GM15510 (cell line): ENCODE data around the gene CAV3.

Experiments used
- POLR2A ChIP-seq: IDR thresholded peaks from 3 replicates; pipeline ENCODE4 v1.6.1; 2011; ENCODE audit warnings: borderline replicate concordance; ENCODE audit not compliant: insufficient read length; ENCODE audit errors: extremely low read depth

CAV3 gene

DNA sequence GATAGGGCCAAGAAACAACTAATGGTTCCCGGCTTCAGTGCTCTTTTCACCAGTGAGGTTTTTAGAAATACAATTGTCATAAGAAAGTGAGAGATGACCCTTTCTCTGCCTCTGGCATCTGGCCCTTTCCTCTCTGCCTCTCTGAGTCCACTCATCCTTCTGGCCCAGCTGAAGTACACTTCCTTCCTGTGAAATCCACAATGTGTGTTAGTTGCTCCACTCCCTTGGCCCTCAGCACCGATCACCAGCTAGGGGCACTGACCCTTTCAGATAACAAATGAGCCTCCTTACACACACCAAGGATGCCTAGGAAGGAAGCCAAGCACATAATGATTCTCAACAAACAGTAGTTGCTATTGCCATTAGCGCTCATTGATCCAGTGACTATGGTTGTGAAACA is 2.9 kb upstream of the CAV3 start:
- no peak for TF ChIP-seq POLR2A

DNA sequence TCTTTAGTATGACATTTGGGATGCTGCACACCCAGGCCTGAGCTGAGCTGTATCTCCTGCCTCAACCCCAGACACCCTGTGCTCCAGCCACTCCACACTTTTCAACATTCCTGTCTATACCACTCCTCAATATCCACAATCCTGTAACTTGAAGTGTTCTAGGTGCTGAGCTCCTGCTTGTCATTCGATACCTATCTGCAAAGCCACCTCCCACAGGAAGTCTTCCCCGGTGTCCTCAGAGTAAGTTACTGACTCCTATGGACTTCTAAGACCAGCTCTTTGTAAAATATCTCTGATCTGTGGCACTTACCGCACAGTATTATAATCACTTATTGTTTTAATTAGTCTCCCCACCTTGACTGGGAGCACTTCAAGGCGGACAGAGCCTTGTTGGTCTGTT is 1.2 kb upstream of the CAV3 start:
- TF ChIP-seq POLR2A: no peak

GRCh38 chr3:8734137-8734878 is 706 bp downstream of the CAV3 start:
- TF ChIP-seq POLR2A: no peak

DNA sequence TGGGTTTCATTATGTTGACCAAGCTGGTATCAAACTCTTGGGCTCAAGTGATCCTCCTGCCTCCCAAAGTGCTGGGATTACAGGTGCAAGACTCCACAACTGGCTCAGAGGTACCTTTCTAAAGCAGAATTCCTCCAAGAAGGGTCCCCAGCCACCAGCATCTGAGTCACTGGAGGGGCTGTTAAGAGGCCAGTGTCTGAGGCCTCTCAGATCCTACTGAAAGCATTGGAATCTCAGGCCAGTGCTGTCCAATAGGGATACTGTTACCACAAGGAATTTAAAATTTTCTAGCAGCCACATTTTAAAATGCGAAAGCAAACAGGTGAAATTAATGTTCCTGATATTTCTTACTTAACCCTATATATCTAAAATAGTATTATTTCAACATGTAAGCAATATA is 1.3 kb downstream of the CAV3 start:
- no peak for TF ChIP-seq POLR2A

GRCh38 chr3:8736436-8736835 is 2.8 kb downstream of the CAV3 start:
- no peak for TF ChIP-seq POLR2A

- no peak for TF ChIP-seq POLR2A
These were observed 3.7 kb downstream of the CAV3 start for GRCh38 chr3:8737301-8737700.

DNA sequence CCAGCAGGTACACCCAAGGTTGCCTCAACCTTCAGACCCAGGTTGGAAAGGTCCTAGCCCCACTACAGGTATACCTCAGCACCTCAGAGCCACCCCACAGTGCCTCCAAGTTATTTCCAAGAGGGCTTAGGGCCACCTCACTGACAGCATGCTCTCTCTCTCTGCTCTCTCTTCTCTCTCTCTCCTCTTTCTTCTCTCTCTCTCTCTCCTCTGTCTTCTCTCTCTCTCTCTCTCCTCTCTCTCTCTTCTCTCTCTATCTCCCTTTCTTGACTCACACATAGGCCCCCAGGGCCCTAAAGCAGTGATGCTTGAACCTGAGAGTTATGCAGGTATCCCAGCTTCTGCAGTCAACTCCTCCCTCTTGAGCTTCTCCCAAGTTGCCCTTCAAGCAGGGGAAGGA is 4.2 kb downstream of the CAV3 start:
- TF ChIP-seq POLR2A: no peak

GRCh38 chr3:8738639-8739038 is 5.0 kb downstream of the CAV3 start:
- no peak for TF ChIP-seq POLR2A

DNA sequence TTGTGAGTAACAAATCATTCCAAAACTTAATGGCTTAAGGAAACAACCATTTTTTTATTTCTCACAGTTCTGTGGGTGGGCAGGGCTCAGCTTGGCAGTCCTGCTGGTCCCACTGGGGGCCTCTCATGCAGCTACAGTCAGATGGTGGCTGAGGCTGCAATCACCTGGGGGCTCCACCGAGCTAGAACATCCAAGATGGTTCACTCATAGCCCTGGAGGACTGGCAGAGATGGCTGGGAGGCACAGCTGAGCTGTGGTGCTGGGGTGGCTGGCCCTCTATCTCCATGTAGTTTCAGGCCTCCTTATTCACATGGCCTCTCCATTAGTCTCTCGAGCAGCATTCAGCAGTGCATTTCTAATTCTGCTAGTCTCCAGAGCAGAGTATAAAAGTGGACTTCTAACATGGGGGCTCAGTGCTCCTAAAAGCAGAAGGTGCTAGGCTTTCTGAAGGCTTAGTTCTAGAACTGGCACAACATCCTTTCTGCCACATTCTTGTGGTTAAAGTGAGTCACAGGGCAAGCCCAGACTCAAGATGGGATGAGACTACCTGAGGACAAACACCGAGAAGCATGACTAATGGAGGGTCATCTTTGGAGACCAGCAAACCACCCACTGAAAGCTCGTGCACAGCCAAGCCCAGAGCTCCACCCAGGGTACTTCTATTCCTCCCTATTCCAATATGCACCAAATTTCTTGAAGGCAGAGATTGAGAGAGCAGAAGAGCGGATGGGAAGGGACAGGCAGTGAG is 6.3 kb downstream of the CAV3 start:
- TF ChIP-seq POLR2A: no peak

DNA sequence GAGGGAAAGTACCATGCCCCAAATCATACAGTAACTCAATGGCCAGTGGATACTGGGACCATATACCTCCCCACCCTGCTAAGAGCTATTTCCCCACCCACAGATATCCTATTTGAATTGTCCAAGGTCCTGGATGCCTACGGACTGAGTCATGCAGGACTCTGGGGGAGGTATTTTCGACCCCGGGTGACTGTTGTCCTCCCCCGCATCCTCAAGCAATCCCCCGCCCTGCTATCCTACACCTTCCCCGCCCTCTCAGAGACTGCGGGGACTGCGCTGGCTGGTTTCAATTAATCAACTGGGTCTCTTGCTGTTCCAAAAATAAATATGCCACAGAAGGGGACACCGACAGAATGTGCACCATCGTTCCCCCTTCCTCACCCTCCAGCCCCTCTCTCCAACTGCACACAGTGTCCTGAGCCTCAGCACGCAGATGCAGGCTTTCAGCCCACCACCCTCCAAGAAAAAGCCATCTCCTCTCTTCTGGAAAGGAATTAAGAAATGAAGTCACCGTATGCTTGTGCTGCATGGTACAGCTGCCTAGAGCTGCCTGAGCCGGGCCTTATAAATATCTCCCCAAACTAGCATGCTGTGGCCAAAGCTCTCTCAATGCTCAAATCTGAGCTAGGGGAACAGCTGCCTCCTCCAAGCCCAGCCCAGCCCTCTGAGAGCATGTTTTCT is 8.1 kb downstream of the CAV3 start:
- no peak for TF ChIP-seq POLR2A

DNA sequence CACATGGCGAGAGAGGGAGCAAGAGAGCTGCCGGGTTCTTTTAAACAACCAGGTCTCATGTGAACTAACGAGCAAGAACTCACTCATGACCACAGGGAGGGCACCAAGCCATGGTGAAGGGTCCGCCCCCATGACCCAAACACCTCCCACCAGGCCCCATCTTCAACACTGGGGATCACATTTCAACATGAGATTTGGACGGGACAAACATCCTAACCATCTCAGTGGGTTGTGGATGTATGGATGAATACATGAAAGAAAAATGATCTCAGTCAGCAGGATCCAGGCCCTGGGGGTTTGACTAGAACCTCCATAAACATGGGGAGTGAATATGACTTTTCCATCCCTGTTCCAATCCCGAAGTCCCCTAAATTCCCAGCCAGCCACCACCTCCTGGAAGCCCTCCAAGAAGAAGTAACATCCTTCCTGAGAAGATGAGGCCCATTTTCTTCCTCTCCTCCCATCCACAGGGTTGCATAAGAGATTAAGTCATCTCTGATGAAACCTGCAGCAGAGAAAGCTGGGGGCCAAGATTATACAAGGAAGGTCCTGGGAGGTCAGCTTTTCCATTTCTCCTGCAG is 9.5 kb downstream of the CAV3 start:
- no peak for TF ChIP-seq POLR2A

DNA sequence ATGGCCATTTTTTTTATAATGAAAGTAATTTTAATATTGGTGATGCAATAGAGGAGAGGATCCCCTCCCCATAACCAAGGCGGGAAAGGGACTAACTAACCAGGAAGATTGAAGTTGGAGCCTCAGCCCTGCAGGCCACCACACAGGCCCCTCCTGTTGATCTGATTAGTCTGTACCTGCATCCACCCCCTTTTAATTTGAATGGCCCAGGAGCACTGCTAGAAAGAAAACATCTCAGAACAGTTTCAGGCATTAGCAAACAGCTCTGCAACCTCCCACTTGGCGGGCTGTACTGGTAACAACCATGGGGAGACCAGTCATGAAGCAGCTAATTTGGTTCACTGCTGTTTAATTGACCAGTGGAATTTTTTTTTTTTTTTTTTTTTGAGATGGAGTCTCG is 10.3 kb downstream of the CAV3 start:
- TF ChIP-seq POLR2A: no peak

GRCh38 chr3:8745619-8746370 is 12.2 kb downstream of the CAV3 start:
- TF ChIP-seq POLR2A: no peak

DNA sequence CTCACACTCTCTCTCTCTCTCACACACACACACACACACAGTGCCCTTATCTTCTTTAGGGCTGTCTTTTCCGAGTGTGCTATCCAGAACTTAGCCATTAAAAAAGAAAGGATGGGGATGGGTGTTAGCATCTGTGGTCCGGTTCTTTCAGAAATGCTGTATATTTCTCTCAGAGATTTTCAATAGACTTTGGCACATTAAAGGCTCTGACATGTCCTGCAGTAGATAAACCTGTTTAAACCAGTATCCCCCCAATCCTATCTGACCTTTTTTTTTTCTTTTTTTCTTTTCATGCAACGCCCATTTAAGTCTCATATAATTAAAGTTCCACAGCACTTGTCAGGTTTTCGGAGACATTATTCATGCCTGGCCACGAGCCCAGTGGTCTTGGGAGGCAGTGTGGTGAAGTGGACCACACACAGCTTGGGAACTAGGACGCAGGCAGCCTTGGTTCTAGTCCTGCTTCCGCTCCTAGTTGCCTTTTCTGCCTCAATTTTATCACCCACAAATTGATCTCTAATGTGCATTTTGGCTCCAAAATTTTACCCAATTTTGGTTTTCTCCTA is 13.3 kb downstream of the CAV3 start:
- no peak for TF ChIP-seq POLR2A
